Gastrocnemius medialis (tissue), 4 donors: ENCODE measurements around the gene PRM1.

Source experiments
- CTCF ChIP-seq, 5 experiments: fragments of 450-650 bp in 3 of 5; fragments of 200-600 bp in 2 of 5; sonication (generic) in 2 of 5; IDR thresholded peaks in 4 of 5; conservative IDR thresholded peaks in 1 of 5; 1 replicate in 4 of 5; 2 replicates in 1 of 5; pipeline ENCODE4 v1.5.1; 2016 to 2019; ENCODE audit warnings: antibody characterized with exemption in 5 of 5, mild to moderate bottlenecking in 3 of 5, moderate library complexity in 3 of 5
- POLR2A ChIP-seq, 2 donors: fragments of 450-650 bp; IDR thresholded peaks; one replicate each; pipeline ENCODE4 v1.6.1; 2017; ENCODE audit warnings: antibody characterized with exemption in 2 of 2, mild to moderate bottlenecking in 2 of 2, moderate library complexity in 2 of 2

DNA sequence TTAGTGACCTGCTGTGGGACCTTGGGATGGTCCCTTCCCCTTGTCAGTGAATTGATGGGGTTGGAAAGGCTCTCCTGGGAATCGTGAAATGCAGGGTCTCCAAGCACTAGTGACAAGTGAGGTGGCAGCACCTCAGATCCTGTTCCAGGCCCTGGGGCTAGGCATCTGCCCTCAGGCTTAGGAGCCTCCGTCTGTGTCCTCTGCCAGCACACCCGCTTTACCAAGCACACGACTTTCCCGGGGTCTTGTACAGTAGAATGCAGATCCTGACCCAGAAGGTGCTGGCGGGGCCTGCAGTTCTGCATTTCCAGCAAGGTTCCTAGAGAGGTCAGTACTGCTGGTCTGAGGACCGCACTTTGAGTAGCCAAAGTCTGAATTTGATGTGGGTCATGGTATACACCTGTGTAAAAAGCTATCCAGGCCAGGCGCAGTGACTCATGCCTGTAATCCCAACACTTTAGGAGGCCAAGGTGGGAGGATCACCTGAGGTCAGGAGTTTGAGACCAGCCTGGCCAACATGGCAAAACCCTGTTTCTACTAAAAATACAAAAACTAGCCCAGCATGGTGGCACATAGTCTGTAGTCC, 33.3 kb upstream of the PRM1 start:
- TF ChIP-seq POLR2A (IDR thresholded peaks at IDR 0.05) (no peak), CTCF (IDR thresholded peaks at IDR 0.05 in 4 of 5, conservative IDR thresholded peaks at IDR 0.05 in 1 of 5) (no peak)
